Mucosa of stomach (tissue), 1 donor: ENCODE results near the gene WDR31.
"Not testable (repeated sequence)": the region's sequence is repeated elsewhere in the genome, so short reads cannot be mapped to it uniquely, and the experiment has no call there.

ENCODE experiments used
- H3K27me3 ChIP-seq: one replicate; pipeline ENCODE4 v1.7.0; 2013; ENCODE audit warnings: mild to moderate bottlenecking, low read length; ENCODE audit not compliant: control insufficient read depth, insufficient read depth
- H3K36me3 ChIP-seq: one replicate; pipeline ENCODE4 v1.7.0; 2013; ENCODE audit warnings: low read length; ENCODE audit not compliant: control insufficient read depth, insufficient read depth
- H3K4me1 ChIP-seq: one replicate; pipeline ENCODE4 v1.7.0; 2013; ENCODE audit warnings: mild to moderate bottlenecking, low read length; ENCODE audit not compliant: control insufficient read depth, insufficient read depth
- H3K4me3 ChIP-seq: one replicate; pipeline ENCODE4 v1.7.0; 2013; ENCODE audit warnings: low read length
- H3K9ac ChIP-seq: one replicate; pipeline ENCODE4 v1.7.0; 2013; ENCODE audit warnings: mild to moderate bottlenecking, low read length, moderate library complexity
- H3K9me3 ChIP-seq: one replicate; pipeline ENCODE4 v1.7.0; 2013; ENCODE audit warnings: mild to moderate bottlenecking, low read length, moderate library complexity; ENCODE audit not compliant: control insufficient read depth
- donor health status: Pancreatic carcinoma.

The WDR31 gene

GRCh38 chr9:113340011-113340699, at the start of gene WDR31:
TSS of gene WDR31 (minus strand) at chr9:113340275. CDS start at chr9:113332022, 8,253 bp downstream.
- peaks cover 7% of the 10 kb centered on the region for H3K4me1 ChIP-seq
- H3K9me3 ChIP-seq: no peaks in the 10 kb centered on the region
- H3K27me3 ChIP-seq: no peaks in the 10 kb centered on the region
- H3K36me3 ChIP-seq: no peaks in the 10 kb centered on the region
- H3K4me3 ChIP-seq: peak within 1 kb of the TSS; percentile 61
- peak within 1 kb of the TSS; percentile 65 for H3K9ac ChIP-seq

GRCh38 chr9:113389451-113389850, 49.4 kb upstream of the WDR31 start:
- H3K27me3 ChIP-seq: no peaks in the 10 kb centered on the region

DNA sequence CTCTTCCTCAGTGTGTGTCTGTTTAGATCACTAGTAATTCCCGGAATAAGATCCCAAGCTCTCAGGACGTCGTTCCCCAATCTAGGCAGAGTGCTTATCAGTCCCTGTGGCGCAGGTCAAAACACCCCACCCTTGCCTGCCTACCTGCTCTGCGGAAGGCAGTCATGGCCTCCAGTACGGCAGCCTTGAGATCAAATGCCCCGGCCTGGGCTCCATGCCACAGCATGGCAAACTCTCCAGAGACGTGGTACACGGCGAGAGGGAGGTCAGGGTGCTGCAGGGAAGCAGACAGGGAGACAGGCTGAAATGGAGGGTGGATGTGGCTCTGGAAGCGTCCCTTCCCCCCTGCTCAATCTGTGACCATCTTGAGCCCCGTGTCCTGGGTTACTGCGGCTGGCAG, 48.8 kb upstream of the WDR31 start:
- H3K9me3 ChIP-seq: no peaks in the 10 kb centered on the region
- no peak overlapping the region for H3K4me3 ChIP-seq
- no peaks in the 10 kb centered on the region for H3K27me3 ChIP-seq
- peaks cover 34% of the 10 kb centered on the region for H3K4me1 ChIP-seq
- H3K36me3 ChIP-seq: peaks cover 19% of the 10 kb centered on the region
- H3K9ac ChIP-seq: peak overlapping the region; percentile 33

More at GRCh38 chr9:113389451-113389850, 49.4 kb upstream of the WDR31 start:
- H3K36me3 ChIP-seq: peaks cover 19% of the 10 kb centered on the region
- H3K9me3 ChIP-seq: no peaks in the 10 kb centered on the region
- no peak overlapping the region for H3K4me3 ChIP-seq
- H3K9ac ChIP-seq: no peak overlapping the region
- peaks cover 34% of the 10 kb centered on the region for H3K4me1 ChIP-seq

DNA sequence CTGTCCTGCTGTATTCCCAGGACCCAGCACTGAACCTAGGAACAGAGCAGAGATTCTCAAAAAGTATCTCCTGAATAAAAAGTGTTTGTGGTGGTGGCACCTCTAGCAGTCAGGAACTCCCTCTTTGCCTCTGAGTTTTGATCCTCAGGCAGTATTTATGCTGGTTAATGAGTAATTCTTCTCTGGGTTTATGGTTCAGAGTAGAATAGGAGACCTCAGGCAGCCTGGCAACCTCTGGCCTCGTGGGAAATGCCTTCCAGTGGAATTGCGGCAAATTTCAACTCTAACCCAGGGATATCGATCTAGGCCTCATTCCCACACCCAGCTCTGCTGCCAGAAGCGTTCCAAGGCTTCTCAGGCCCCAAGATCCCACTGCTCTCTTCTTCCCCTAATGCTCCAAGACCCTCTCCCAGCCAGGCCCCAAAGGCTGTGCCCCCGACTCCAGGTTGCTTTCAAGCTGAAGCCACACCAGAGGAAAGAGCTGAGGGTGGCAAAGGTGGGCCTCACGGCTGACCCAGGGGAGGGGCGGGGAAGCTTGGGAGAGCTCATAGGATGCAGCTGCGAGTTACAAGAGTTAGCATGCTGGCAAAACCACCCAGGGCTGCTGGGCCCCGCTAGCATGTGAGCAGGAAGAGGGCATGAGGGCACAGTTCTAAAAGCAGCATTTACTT, 47.6 kb upstream of the WDR31 start:
- Histone ChIP-seq H3K9ac (peak overlapping the region; percentile 47), H3K4me1 (peaks cover 42% of the 10 kb centered on the region), H3K36me3 (peaks cover 19% of the 10 kb centered on the region), H3K27me3 (no peaks in the 10 kb centered on the region), H3K9me3 (no peaks in the 10 kb centered on the region), H3K4me3 (no peak overlapping the region)

- no peak overlapping the region for H3K4me3 ChIP-seq
- H3K36me3 ChIP-seq: peaks cover 19% of the 10 kb centered on the region
- H3K9ac ChIP-seq: peak overlapping the region; percentile 47
- H3K9me3 ChIP-seq: no peaks in the 10 kb centered on the region
- H3K4me1 ChIP-seq: peaks cover 50% of the 10 kb centered on the region
- H3K27me3 ChIP-seq: no peaks in the 10 kb centered on the region
Measured at GRCh38 chr9:113386571-113387393, 46.7 kb upstream of the WDR31 start.

DNA sequence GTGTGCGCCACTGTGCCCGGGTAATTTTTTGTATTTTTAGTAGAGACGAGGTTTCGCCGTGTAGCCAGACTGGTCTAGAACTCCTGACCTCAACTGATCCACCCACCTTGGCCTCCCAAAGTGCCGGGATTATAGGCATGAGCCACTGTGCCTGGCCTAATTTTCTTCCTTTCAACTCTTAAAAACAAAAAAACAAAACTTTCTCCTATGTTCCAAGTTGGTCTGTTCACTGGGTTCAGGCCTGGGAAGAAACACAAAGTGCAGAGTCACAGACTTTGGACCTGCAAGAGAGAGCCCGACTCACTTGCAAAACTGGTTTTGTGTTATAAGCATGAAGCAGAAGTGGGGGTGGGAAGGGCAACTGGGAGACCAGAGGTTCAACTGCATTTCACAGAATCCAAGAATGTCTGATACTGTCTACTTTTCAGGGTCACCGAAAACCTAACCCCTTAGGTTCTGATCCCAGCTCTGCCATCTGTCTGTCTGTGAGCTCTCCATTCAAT, 41.9 kb upstream of the WDR31 start:
- Histone ChIP-seq H3K36me3 (peaks cover 3% of the 10 kb centered on the region), H3K4me1 (peaks cover 57% of the 10 kb centered on the region), H3K4me3 (no peak overlapping the region), H3K9ac (peak overlapping the region; percentile 65), H3K9me3 (no peaks in the 10 kb centered on the region), H3K27me3 (no peaks in the 10 kb centered on the region)

GRCh38 chr9:113381441-113381840, 41.4 kb upstream of the WDR31 start:
- H3K36me3 ChIP-seq, H3K9me3 ChIP-seq, H3K4me3 ChIP-seq, H3K27me3 ChIP-seq: not testable (repeated sequence)
- H3K4me1 ChIP-seq: peaks cover 52% of the 10 kb centered on the region
- peak overlapping the region; percentile 65 for H3K9ac ChIP-seq

- Histone ChIP-seq H3K9ac (peak overlapping the region; percentile 28), H3K9me3 (no peaks in the 10 kb centered on the region), H3K36me3 (no peaks in the 10 kb centered on the region)
Measured at GRCh38 chr9:113380869-113381378, 40.8 kb upstream of the WDR31 start.

DNA sequence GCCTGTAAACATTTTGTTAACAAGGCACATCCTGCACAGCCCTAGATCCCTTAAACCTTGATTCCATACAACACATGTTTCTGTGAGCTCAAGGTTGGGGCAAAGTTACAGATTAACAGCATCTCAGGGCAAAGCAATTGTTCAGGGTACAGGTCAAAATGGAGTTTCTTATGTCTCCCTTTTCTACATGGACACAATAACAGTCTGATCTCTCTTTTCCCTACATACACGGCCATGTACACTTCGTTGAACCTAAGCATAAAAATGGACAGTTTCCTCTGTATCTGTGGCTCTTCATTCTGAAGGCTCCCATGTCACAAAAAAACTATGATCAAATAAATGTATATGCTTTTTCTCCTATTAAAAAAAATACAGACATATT, 39.7 kb upstream of the WDR31 start:
- not testable (repeated sequence) for H3K9ac ChIP-seq, H3K36me3 ChIP-seq, H3K9me3 ChIP-seq, H3K27me3 ChIP-seq, H3K4me3 ChIP-seq
- H3K4me1 ChIP-seq: peaks cover 58% of the 10 kb centered on the region

More at GRCh38 chr9:113380869-113381378, 40.8 kb upstream of the WDR31 start:
- Histone ChIP-seq H3K4me3 (no peak overlapping the region), H3K27me3 (no peaks in the 10 kb centered on the region), H3K4me1 (peaks cover 49% of the 10 kb centered on the region)

DNA sequence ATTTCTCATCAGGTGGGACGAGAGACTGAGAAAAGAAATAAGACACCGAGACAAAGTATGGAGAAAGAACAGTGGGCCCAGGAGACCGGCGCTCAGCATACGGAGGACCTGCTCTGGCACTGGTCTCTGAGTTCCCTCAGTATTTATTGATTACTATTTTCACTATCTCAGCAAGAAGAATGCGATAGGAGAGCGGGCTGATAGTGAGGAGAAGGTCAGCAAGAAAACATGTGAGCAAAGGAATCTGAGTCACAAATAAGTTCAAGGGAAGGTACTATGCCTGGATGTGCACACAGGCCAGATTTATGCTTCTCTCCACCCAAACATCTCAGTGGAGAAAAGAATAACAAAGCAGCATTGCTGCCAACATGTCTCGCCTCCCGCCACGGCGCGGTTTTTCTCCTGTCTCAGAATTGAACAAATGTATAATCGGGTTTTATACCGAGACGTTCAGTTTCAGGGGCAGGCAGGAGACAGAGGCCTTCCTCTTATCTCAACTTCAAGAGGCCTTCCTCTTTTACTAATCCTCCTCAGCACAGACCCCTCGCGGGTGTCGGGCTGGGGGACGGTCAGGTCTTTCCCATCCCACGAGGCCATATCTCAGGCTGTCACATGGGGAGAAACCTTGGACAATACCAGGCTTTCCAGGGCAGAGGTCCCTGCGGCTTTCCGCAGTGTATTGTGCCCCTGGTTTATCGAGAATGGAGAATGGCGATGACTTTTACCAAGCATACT, 39.2 kb upstream of the WDR31 start:
- H3K9me3 ChIP-seq, H3K9ac ChIP-seq, H3K36me3 ChIP-seq, H3K4me3 ChIP-seq, H3K27me3 ChIP-seq: not testable (repeated sequence)
- H3K4me1 ChIP-seq: peaks cover 64% of the 10 kb centered on the region
